K562 (cell line): ENCODE results near the gene KRT1.

Experiments used
- AFF4 ChIP-seq: sonication (generic); formaldehyde crosslinking; IDR thresholded peaks from 2 replicates; pipeline ENCODE4 v1.8.0; 2023; ENCODE audit warnings: mild to moderate bottlenecking, missing genetic modification reagents
- CREB5 ChIP-seq: fragments of 250-450 bp; sonication (Bioruptor Pico); IDR thresholded peaks from 2 replicates; pipeline ENCODE4 v1.5.0; 2020; ENCODE audit warnings: mild to moderate bottlenecking
- EP300 ChIP-seq: IDR thresholded peaks from 2 replicates; pipeline ENCODE4 v1.6.1; 2012; ENCODE audit warnings: low read length, improper control_type of control experiment
- GABPB1 ChIP-seq: sonication (generic); formaldehyde crosslinking; IDR thresholded peaks from 2 replicates; pipeline ENCODE4 v1.8.0; 2022; ENCODE audit warnings: mild to moderate bottlenecking, missing genetic modification reagents
- MLX ChIP-seq, 2 experiments: fragments of 450-650 bp in 1 of 2; sonication (generic) in 1 of 2; formaldehyde crosslinking; conservative IDR thresholded peaks; 2 replicates each; pipeline versions ENCODE4 v1.4.0 to v1.8.1; 2020 to 2022; ENCODE audit warnings: mild to moderate bottlenecking in 1 of 2, missing genetic modification reagents in 1 of 2
- NUFIP1 ChIP-seq: fragments of 450-650 bp; IDR thresholded peaks from 2 replicates; pipeline ENCODE4 v1.6.1; 2018; ENCODE audit not compliant: partially characterized antibody
- TBL1XR1 ChIP-seq, 2 experiments: IDR thresholded peaks; 2 replicates each; pipeline ENCODE4 v1.6.1; 2012; ENCODE audit warnings: improper control_type of control experiment in 2 of 2, low read length in 2 of 2, mild to moderate bottlenecking in 1 of 2
- TFE3 ChIP-seq: fragments of 450-650 bp; formaldehyde crosslinking; IDR thresholded peaks from 2 replicates; pipeline ENCODE4 v1.4.0; 2020; ENCODE audit warnings: mild to moderate bottlenecking, mixed read lengths
- TRIM25 ChIP-seq: fragments of 450-650 bp; IDR thresholded peaks from 2 replicates; pipeline ENCODE4 v1.7.0; 2016; ENCODE audit warnings: borderline replicate concordance
- YY1 ChIP-seq, 3 experiments: IDR thresholded peaks; 2 replicates each; pipeline ENCODE4 v1.6.1; 2011; ENCODE audit warnings: low read length in 2 of 3, mild to moderate bottlenecking in 2 of 3, moderate library complexity in 2 of 3, borderline replicate concordance in 1 of 3, control low read depth in 1 of 3, low read depth in 1 of 3; ENCODE audit not compliant: insufficient read depth in 3 of 3, insufficient replicate concordance in 2 of 3, control insufficient read depth in 1 of 3, insufficient read length in 1 of 3; ENCODE audit errors: extremely low read depth in 1 of 3
- ZBTB8A ChIP-seq: fragments of 450-650 bp; IDR thresholded peaks from 2 replicates; pipeline ENCODE4 v1.6.1; 2018; ENCODE audit warnings: mild to moderate bottlenecking, moderate library complexity; ENCODE audit not compliant: partially characterized antibody
- ZC3H4 ChIP-seq: sonication (generic); formaldehyde crosslinking; IDR thresholded peaks from 2 replicates; pipeline ENCODE4 v1.9.0; 2021; ENCODE audit warnings: missing genetic modification reagents, borderline replicate concordance
- ZNF239 ChIP-seq: fragments of 250-450 bp; sonication (Bioruptor Pico); IDR thresholded peaks from 2 replicates; pipeline ENCODE4 v1.4.0; 2020; ENCODE audit warnings: mild to moderate bottlenecking
- ZNF274 ChIP-seq: IDR thresholded peaks from 2 replicates; pipeline ENCODE4 v1.6.1; 2011; ENCODE audit warnings: low read depth, mild to moderate bottlenecking, low read length, moderate library complexity, borderline replicate concordance

GRCh38 chr12:52689936-52690335, 9.7 kb upstream of the KRT1 start:
- TF ChIP-seq TRIM25 (no peak), ZC3H4 (CRISPR knock-in tag) (no peak), TFE3 (CRISPR knock-in tag) (no peak), EP300 (no peak), GABPB1 (CRISPR knock-in tag) (no peak), ZNF239 (no peak), CREB5 (CRISPR knock-in tag) (no peak), ZBTB8A (no peak), ZNF274 (no peak), TBL1XR1 (IDR thresholded peaks at IDR 0.05; ENCODE audit: low read length in 2 of 2) (no peak), MLX (CRISPR knock-in tag; conservative IDR thresholded peaks at IDR 0.05) (no peak), AFF4 (CRISPR knock-in tag) (no peak), YY1 (IDR thresholded peaks at IDR 0.05; ENCODE audit: borderline replicate concordance in 1 of 3, control insufficient read depth in 1 of 3, extremely low read depth in 1 of 3, insufficient read depth in 3 of 3, insufficient read length in 1 of 3, insufficient replicate concordance in 2 of 3, low read depth in 1 of 3, low read length in 2 of 3) (no peak), NUFIP1 (no peak)
